Smooth muscle cell (in vitro differentiated cells): Measurements from ENCODE around the gene CLSTN3. TPM values are rescaled to one million over a fixed set of nuclear protein-coding genes. Genes with fewer than 3 reads are reported as not detected.

ENCODE experiments used
- DNase-seq: peaks from one replicate; lab custom pipeline; 2025; ENCODE audit not compliant: unreplicated experiment; lab: John Stamatoyannopoulos, UW
- H2AFZ ChIP-seq: fragments of 200-600 bp; sonication (generic); 2 replicates; pipeline ENCODE4 v1.6.0; 2016; ENCODE audit warnings: antibody characterized with exemption, low read depth, mild to moderate bottlenecking
- H3F3A ChIP-seq: fragments of 200-600 bp; sonication (generic); 2 replicates; pipeline ENCODE4 v1.6.0; 2017; ENCODE audit warnings: antibody characterized with exemption, low read depth
- H3K27ac ChIP-seq: fragments of 200-600 bp; sonication (generic); 2 replicates; pipeline ENCODE4 v1.5.1; 2016; ENCODE audit warnings: low read depth, mild to moderate bottlenecking
- H3K27me3 ChIP-seq: fragments of 200-600 bp; sonication (generic); 2 replicates; pipeline ENCODE4 v1.6.1; 2016; ENCODE audit warnings: low read depth, mild to moderate bottlenecking
- H3K36me3 ChIP-seq: fragments of 200-600 bp; sonication (generic); 2 replicates; pipeline ENCODE4 v1.5.1; 2016; ENCODE audit warnings: low read depth
- H3K4me1 ChIP-seq: fragments of 200-600 bp; sonication (generic); 2 replicates; pipeline ENCODE4 v1.5.1; 2016; ENCODE audit warnings: low read depth
- H3K4me2 ChIP-seq: fragments of 200-600 bp; sonication (generic); 2 replicates; pipeline ENCODE4 v1.6.0; 2016; ENCODE audit warnings: mild to moderate bottlenecking
- H3K4me3 ChIP-seq: fragments of 200-600 bp; sonication (generic); 2 replicates; pipeline ENCODE4 v1.5.1; 2016; ENCODE audit warnings: mild to moderate bottlenecking
- H3K79me2 ChIP-seq: fragments of 200-600 bp; sonication (generic); 2 replicates; pipeline ENCODE4 v1.6.0; 2016; ENCODE audit warnings: low read depth, mild to moderate bottlenecking
- H3K9ac ChIP-seq: fragments of 200-600 bp; sonication (generic); 2 replicates; pipeline ENCODE4 v1.6.0; 2016; ENCODE audit warnings: low read depth
- H3K9me3 ChIP-seq: fragments of 200-600 bp; sonication (generic); replicated peaks from 2 replicates; pipeline ENCODE4 v1.5.1; 2016; ENCODE audit warnings: low read depth
- H4K20me1 ChIP-seq: fragments of 200-600 bp; sonication (generic); 2 replicates; pipeline ENCODE4 v1.6.0; 2016; ENCODE audit warnings: low read depth
- WGBS: methylation state at CpG from one replicate; pipeline ENCODE4 v1.1.7; 2016; ENCODE audit warnings: low lambda C conversion rate; 5-methylcytosine and 5-hydroxymethylcytosine counted together
- polyA plus RNA-seq: library from polyadenylated mRNA; unstranded; fragments of >200 nt; fragmentation: Nextera tagmentation; extraction: Ambion mirVana; gene quantifications from 2 replicates; pipeline ENCODE4 v1.2.1, GENCODE V29; 2016
- total RNA-seq: library from RNA; depleted of rRNA; stranded (reverse); fragments of >200 nt; gene quantifications from 2 replicates; pipeline ENCODE4 v1.2.3, GENCODE V29; 2014
- TF ChIP-seq, protein P1 (sequence below): fragments of 200-600 bp; sonication (generic); IDR thresholded peaks from 2 replicates; pipeline ENCODE4 v1.5.1; 2017; ENCODE audit warnings: borderline replicate concordance, mild to moderate bottlenecking, antibody characterized with exemption; ENCODE audit not compliant: insufficient read depth, poor library complexity, severe bottlenecking

The CLSTN3 gene
- total and polyA plus RNA-seq, 2 experiments from 2014 or later, result 12.4 to 51.0 TPM

- Histone ChIP-seq H3K36me3 (no peaks in the 10 kb centered on the region), H3K4me3 (peak overlapping the region; percentile 83), H3K9me3 (no peaks in the 10 kb centered on the region), H3K4me1 (no peaks in the 10 kb centered on the region), H3K27ac (peak overlapping the region; percentile 52), H3K79me2 (peaks cover 14% of the 10 kb centered on the region), H3K4me2 (peak overlapping the region; percentile 99), H3K27me3 (no peaks in the 10 kb centered on the region), H2AFZ (peak overlapping the region; percentile 96), H4K20me1 (peaks cover 1% of the 10 kb centered on the region), H3K9ac (no peak overlapping the region), H3F3A (no peaks in the 10 kb centered on the region)
- no peak for DNase-seq
- WGBS, result 76% methylated on average over 3 of the region's 3 CpGs
- TF ChIP-seq, protein P1, sequence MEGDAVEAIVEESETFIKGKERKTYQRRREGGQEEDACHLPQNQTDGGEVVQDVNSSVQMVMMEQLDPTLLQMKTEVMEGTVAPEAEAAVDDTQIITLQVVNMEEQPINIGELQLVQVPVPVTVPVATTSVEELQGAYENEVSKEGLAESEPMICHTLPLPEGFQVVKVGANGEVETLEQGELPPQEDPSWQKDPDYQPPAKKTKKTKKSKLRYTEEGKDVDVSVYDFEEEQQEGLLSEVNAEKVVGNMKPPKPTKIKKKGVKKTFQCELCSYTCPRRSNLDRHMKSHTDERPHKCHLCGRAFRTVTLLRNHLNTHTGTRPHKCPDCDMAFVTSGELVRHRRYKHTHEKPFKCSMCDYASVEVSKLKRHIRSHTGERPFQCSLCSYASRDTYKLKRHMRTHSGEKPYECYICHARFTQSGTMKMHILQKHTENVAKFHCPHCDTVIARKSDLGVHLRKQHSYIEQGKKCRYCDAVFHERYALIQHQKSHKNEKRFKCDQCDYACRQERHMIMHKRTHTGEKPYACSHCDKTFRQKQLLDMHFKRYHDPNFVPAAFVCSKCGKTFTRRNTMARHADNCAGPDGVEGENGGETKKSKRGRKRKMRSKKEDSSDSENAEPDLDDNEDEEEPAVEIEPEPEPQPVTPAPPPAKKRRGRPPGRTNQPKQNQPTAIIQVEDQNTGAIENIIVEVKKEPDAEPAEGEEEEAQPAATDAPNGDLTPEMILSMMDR, result no peak
These were observed 22.6 kb upstream of the CLSTN3 start for GRCh38 chr12:7107636-7108002.

GRCh38 chr12:7108003-7108795 is 22.0 kb upstream of the CLSTN3 start:
- peaks cover 14% of the 10 kb centered on the region for H3K79me2 ChIP-seq

DNA sequence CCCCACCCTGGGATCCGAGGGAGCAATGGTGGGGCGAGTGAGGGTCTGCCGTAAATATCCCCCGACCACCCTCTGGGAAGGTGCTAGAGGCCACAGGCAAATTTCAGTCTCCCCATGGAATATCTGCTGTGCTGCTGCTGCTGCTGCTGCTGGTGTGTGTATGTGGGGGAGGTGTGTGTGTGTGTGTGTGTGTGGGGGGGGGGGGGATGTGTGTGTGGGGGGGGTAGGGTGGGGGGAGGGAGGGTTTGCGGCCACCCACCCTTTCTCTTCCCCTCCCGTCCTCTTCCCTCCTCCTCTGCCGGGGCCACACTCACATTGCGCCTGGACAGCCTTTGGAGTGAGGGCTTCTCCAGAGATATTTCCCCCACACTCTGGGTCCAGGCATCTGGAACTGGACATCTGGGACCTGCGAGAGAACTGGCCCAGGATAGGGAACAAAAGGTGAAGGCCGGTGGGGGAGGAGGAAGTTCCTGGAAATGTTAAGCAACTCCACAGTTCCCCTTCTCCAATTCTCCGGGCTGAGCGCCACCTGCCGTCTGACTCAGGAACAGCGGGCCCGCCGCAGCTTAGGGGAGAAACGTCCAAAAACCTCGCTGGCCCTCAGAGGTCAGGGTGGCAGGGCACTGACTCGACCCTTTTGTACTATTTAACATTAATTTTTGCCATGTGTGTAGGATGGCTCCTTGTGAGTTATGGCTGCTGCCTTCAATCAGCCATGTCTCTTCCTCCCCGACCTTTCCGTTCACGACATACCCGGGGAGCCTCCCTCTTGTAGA is 21.2 kb upstream of the CLSTN3 start, which contains the start of gene C1RL:
Gene C1RL, minus strand, starts transcription at position 419 of the 776 bp plus-strand sequence. Its CDS starts 34 bp downstream, at position 385.
- Histone ChIP-seq H3K9me3 (no peaks in the 10 kb centered on the region), H4K20me1 (peaks cover 5% of the 10 kb centered on the region), H3K9ac (peak within 1 kb of the TSS; percentile 82), H3K79me2 (peaks cover 14% of the 10 kb centered on the region), H2AFZ (peak within 1 kb of the TSS; percentile 96), H3K27me3 (no peaks in the 10 kb centered on the region), H3K4me1 (no peaks in the 10 kb centered on the region), H3K4me2 (peak within 1 kb of the TSS; percentile 99), H3K27ac (peak within 1 kb of the TSS; percentile 52), H3K4me3 (peak within 1 kb of the TSS; percentile 83), H3K36me3 (no peaks in the 10 kb centered on the region), H3F3A (no peaks in the 10 kb centered on the region)
- peak; percentile 61 for DNase-seq
- TF ChIP-seq, protein P1, result peak; percentile 94
- WGBS, result 24% methylated on average over 20 of the region's 23 CpGs

More at GRCh38 chr12:7108003-7108795, 22.0 kb upstream of the CLSTN3 start:
- 19% methylated on average over 27 of the region's 30 CpGs for WGBS
- no peaks in the 10 kb centered on the region for H3K9me3 ChIP-seq
- H3K4me2 ChIP-seq, result peak overlapping the region; percentile 99
- H3F3A ChIP-seq, result no peaks in the 10 kb centered on the region
- H3K4me1 ChIP-seq, result no peaks in the 10 kb centered on the region
- peak overlapping the region; percentile 83 for H3K4me3 ChIP-seq
- peak overlapping the region; percentile 82 for H3K9ac ChIP-seq
- no peaks in the 10 kb centered on the region for H4K20me1 ChIP-seq
- H3K27me3 ChIP-seq, result no peaks in the 10 kb centered on the region
- peak overlapping the region; percentile 52 for H3K27ac ChIP-seq
- H3K36me3 ChIP-seq, result no peaks in the 10 kb centered on the region
- DNase-seq, result peak; percentile 14
- H2AFZ ChIP-seq, result peak overlapping the region; percentile 96
- TF ChIP-seq, protein P1, result no peak
